CD4-positive, alpha-beta T cell treated with Interleukin-12 subunit alpha and Interleukin-12 subunit beta, for 1 hour (primary cell): ENCODE data around the gene CCDC71L.
"Not testable (repeated sequence)": the region's sequence is repeated elsewhere in the genome, so short reads cannot be mapped to it uniquely, and the experiment has no call there.

Experiments
- DNase-seq: peaks from one replicate; pipeline ENCODE4 v3.0.0-alpha.2; 2020

Gene CCDC71L

DNA sequence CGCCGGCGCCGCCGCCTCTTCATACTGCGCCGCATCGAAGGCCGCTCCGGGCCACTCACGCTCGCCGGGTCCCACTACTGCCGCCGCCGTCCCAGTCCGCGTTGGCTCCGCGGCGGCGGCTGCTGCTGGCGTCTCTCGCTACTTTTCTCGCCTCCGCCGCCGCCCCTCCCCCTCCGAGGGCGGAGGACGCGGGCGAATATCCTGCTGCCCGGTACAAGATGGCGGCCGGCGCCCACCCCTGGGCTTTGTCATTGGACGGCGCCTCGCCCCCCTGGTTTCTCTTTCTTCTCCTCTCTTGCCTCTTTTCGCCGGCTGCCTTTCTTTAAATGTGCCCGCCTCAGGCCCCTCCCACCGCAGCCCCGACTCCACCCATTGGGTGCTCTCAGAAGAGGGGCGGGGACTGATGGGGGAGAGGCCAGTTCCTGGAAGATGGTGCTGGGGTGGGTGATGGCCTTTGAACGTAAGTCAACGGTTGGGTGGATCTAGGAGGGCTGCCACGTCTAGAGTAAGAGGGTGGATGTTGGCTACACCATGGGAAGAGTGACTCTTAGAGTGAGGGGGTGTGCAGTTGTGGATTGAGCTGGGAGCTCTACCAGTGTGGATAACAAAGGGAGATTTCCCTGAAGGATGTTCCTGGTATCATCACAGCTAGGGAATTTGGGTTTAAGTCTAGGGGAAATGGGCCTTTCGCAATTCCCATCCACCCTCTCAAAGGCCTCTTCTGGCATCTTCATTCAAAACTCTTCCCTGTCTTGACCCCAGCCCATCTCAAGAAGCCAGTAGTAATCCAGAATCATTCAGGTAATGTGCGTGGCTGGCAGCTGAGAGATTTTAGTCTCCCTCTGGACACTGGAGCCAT is at the start of gene CCDC71L:
CCDC71L (minus strand) TSS at position 297 of the 859 bp plus-strand sequence; CDS start at position 35, 262 bp downstream.
- peak; percentile 95 for DNase-seq

DNA sequence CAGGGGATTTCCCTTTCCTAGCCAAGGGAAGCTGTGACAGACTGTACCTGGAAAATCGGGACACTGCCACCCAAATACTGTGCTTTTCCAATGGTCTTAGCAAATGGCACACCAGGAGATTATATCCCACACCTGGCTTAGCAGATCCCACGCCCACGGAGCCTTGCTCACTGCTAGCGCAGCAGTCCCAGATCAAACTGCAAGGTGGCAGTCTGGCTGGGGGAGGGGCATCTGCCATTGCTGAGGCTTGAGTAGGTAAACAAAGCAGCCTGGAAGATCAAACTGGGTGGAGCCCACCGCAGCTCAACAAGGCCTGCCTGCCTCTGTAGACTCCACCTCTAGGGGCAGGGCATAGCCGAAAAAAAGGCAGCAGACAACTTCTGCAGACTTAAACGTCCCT is 48.6 kb upstream of the CCDC71L start:
- not testable (repeated sequence) for DNase-seq

DNA sequence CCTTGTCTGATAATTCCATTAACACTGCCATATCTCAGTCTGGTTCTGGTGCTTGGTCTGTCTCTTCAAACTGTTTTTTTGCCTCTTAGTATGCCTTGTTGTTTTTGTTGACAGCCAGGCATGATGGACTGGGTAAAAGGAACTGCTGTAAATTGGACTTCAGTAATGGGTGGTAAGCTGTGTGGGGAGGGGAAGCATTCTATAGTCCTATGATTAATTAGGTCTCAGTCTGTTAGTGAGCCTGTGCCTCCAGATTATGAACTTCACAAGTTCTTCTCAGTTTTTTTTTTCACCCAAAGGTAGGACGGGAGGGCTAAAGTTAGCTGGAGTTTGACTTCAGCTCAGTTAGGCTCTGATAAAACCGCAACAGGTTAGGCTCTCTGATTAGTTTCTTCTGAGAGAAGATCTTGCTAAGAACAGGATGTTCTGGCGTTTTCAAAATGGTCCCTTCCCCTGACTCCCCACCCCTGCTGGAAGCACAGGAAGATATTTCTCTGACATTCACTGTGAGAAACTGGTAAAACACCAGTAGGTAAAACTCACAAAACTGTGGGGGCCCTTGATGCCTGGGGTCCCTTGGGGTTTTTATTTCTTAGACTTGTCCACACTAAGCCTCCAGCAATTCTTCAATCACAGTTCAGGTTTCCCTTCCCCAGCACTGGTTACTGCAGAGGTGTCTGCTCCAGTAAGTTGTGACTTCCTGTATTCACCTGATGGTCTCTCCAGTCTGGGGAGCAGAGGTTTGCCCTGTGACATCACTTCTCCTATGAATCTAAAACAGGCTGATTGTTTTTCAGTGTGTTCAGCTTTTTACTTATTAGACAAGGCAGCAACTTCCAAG is 43.3 kb upstream of the CCDC71L start:
- peak; percentile 28 for DNase-seq

DNA sequence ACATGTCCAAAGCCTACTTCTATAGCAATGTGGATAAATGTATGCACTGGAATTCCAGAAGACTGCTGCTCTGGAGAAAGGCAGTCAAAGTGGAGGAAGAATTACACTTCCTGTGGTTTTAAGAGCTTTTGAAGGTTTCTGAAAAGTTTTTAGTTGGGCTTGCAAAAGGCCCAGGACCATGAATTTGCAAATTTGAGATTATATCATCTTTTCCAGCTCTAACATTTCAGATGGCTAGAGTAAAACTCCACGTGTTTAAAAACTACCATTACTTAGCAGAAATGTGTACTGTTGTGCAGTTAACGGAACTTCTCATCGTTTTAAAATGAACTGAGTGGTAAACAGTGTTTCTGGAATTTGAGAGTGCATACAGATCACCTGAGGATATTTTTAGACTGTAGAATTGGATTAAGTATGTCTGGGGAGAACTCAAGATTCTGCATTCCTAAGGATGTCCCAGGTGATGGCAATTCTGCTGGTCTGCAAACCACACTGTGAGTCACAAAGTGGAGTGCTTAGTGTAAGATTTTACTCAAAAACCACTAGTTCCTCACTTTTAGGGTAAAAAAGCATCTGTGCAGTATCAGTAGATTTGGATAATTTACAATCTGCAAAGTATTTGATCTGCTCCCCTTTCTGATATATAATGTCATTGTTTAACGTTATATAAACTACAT is 32.9 kb upstream of the CCDC71L start:
- no peak for DNase-seq

DNA sequence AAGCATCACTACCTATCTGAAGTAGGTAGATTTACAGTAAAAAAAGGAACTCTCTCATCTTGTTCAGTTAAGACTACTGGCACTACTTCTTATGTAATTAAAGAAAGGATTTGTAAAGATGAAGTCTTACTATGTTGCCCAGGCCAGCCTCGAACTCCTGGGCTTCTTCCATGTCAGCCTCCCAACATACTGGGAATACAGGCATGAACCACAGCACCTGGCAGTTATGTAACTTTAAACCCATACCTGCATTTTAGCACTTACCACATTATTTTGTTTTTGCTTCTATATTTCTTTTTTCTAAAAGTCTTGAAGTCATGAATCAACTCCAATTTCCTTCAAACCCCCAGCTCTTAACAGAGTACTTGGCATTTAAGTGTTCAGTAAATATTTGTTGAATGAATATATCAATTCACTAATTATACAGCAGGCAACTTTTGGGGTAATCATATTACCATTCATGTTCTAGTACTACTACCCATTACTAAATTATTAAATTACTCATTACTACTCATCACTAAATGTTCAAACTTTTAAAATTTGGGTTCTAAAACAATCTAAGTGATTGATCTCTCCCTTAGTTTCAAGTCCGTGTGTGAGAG is 31.6 kb upstream of the CCDC71L start:
- DNase-seq, result no peak

DNA sequence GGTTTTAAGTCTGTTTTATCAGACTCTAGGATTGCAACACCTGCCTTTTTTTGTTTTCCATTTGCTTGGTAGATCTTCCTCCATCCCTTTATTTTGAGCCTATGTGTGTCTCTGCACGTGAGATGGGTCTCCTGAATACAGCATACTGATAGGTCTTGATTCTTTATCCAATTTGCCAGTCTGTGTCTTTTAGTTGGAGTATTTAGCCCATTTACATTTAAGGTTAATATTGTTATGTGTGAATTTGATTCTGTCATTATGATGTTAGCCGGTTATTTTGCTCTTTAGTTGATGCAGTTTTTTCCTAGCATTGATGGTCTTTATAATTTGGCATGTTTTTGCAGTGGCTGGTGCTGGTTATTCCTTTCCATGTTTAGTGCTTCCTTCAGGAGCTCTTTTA is 27.2 kb upstream of the CCDC71L start:
- not testable (repeated sequence) for DNase-seq

DNA sequence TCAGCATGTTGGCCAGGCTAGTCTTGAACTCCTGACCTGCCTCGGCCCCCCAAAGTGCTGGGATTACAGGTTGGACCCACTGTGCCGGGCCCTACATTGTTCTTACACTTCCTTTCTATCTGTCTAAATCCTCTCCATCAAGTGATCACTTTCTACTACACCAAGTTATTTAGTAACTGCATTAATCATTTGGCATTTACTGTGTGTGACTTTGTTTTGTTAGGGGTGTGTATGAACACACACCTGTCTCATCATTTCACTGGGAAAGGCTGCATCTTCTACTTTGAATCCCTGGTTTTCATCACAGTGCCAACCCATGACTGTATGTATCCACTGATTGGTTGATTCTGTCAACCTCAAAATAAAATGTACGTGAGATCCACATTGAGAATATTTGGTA is 23.0 kb upstream of the CCDC71L start:
- DNase-seq, result no peak

DNA sequence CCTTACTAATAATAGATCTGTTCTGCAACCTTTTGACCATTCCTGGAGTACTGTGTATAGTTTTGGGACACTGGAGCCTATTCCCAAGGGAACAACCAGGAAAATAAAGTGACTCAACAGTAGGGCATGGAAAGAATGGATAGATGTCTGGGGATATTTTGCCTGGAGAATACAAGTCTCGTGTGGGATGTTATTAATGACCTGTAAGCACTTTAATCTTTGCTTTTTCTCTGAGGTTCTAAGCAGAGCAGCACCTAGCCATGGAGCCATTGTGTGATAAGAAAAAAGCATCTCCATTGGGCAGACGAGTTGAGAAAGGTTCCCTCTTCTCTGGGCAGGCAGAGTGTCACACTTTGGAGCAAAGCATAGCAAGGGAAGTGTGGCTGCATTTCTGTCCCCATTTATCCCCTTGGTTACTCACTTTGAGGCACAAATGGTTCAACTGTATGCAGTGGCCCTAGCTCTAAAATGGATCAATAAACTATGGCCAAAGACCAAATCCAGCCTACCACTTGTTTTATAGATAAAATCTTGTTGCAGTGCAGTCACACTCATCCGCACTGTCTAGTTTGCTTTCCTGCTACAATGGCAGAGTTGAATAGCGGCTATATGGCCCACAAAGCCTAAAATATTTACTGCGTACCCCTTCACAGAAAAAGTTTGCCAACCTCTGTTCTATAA is 21.0 kb upstream of the CCDC71L start:
- no peak for DNase-seq

DNA sequence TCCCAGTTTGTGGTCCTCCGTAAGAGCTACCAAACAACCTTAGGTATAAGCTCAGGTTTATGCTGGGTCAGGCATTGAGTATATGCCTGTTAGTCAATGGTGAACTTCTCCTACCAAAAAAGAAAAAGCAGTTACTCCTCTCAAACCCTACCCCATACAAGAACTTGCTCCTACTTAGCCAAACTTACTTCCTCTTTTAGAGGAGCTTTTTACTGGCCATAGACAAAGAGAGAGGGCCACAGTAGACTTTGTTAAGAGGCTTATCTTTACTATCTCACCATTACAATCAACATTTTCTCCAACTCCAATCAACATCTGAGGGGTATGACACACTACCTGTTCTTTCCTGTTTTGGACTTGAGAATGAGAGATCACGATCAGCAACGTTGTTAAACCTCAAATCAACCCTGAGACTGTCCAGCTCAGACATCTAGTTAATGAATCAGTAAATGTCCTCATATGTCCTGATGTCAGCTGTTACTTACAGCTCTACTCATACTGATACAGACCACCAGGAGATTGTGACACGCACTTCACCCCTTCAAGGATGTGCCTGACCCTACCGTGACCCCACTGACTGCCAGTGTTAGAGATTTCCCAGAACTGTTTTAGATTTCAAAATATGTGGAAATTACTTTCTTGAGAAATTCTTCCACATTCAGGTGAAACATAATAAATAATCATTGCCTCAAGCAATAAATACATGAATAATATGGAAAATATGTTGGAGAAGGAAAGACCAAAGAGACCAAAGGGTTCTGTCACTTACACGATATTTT is 18.4 kb upstream of the CCDC71L start:
- no peak for DNase-seq

DNA sequence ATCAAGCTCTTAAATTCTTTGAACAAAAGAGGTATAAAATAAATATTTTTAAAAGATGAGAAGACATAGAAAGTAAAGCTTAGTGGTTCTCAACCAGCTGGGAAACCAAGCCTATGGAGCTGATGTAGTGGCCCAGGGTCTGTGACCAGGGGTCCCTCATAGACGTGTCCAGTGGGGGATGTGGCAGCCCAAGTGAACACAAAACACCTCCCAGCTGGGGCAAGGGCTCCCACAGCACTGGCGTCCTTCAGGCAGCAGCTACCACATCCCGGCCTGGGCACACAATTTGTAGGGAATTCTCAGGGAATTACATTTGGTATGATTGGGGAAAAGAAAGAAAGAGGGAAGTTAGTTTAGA is 17.8 kb upstream of the CCDC71L start:
- DNase-seq, result no peak

DNA sequence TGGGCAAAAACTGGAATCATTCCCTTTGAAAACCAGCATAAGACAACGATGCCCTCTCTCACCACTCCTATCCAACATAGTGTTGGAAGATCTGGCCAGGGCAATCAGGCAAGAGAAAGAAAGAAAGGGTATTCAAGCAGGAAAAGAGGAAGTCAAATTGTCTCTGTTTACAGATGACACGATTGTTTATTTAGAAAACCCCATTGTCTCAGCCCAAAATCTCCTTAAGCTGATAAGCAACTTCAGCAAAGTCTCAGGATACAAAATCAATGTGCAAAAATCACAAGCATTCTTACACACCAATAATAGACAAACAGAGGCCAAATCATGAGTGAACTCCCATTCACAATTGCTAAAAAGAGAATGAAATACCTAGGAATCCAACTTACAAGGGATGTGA is 15.5 kb upstream of the CCDC71L start:
- not testable (repeated sequence) for DNase-seq

DNA sequence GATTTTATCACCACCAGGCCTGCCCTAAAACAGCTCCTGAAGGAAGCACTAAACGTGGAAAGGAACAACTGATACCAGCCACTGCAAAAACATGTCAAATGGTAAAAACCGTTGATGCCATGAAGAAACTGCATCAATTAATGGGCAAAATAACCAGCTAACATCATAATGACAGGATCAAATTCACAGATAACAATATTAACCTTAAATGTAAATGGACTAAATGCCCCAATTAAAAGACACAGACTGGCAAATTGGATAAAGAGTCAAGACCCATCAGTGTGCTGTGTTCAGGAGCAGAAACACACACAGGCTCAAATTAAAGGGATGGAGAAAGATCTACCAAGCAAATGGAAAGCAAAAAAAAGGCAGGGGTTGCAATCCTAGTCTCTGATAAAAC is 12.7 kb upstream of the CCDC71L start:
- not testable (repeated sequence) for DNase-seq

DNA sequence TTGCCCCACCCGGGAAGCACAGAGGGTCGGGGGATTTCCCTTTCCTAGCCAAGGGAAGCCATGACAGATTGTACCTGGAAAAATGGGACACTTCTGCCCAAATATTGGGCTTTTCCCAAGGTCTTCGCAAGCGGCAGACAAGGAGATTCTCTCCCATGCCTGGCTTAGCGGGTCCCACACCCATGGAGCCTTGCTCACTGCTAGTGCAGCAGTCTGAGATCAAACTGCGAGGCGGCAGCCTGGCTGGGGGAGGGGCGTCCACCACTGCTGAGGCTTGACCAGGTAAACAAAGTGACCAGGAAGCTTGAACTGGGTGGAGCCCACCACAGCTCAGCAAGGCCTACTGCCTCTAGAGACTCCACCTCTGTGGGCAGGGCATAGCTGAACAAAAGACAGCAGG is 11.0 kb upstream of the CCDC71L start:
- not testable (repeated sequence) for DNase-seq

DNA sequence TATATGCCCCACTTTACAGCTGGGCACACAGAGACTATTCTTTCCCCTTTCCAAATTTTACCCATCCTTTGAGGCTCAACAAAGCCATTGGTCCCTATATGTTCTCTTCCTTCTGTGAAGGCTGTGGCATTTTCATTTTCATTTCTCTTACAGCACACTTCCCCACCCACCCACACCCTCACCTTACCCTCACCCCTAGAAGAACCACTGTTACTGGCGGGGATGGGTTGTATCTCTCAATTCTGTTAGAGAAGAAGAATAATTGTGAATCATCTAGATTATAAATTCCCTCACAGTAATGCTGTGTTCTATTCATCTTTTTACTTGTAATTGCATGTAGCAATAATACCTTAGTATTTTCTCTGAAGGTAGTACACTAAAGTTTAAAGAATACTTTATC is 10.2 kb upstream of the CCDC71L start:
- no peak for DNase-seq

DNA sequence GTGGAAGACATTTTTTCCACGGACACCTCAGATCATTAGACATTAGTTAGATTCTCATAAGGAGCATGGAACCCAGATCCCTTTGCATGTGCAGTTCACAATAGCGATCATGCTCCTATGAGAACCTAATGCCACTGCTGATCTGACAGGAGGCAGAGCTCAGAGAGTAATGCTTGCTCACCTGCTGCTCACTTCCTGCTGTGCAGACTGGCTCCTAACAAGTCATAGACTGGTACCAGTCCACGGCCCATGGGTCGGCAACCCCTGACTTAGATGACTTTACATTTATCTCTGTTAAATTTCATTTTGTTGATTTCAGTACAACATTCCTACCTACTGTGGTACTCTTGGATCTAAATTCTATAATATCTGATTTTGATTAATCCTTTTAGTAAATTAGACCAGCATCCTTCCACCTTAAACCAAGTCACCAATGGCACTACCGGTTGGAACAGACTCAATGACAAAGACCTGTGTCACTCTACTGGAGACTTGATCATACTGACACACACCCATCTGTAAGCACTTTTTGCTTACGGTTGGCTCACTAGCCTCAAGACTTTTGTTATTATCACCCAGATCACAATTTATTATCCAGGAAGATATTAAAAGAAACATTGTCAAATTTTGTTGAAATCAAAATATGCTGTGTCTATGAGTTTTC is 8.0 kb upstream of the CCDC71L start:
- DNase-seq, result no peak

DNA sequence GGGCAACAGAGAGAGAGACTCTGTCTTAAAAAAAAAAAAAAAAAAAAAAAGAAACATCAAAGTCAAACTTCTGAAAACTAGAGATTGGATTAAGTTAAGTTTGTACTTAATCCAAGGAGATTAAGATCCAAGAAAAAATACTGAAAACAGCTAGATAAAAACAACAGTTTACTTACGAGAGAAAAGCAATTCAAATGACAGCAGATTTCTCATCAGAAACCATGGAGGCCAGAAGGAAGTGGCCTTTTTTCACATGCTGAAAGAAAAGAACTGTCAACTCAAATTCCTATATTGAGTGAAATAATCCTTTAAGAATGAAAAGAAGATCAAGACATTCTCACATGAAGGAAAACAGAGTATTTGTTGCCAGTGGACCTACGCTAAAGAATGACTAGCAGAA is 5.4 kb upstream of the CCDC71L start:
- no peak for DNase-seq

DNA sequence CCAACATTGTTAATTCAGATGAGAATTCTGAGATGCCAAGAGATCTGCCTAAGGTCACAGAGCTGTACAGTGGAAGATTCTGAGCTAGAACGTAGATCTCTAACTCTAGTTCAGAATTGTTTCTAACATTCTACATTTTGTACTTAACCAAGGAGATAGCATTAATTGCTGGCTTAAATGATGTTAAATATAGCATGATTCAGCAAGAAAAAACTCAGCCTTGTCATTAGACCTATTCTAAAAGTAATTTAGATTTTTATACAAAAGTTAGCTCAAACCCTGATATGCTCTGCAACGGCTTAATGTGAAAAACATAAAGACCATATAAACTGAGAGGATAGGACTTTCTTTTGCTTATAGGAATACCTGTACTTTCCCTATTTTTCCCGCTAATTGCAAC is 3.4 kb upstream of the CCDC71L start:
- DNase-seq, result no peak

DNA sequence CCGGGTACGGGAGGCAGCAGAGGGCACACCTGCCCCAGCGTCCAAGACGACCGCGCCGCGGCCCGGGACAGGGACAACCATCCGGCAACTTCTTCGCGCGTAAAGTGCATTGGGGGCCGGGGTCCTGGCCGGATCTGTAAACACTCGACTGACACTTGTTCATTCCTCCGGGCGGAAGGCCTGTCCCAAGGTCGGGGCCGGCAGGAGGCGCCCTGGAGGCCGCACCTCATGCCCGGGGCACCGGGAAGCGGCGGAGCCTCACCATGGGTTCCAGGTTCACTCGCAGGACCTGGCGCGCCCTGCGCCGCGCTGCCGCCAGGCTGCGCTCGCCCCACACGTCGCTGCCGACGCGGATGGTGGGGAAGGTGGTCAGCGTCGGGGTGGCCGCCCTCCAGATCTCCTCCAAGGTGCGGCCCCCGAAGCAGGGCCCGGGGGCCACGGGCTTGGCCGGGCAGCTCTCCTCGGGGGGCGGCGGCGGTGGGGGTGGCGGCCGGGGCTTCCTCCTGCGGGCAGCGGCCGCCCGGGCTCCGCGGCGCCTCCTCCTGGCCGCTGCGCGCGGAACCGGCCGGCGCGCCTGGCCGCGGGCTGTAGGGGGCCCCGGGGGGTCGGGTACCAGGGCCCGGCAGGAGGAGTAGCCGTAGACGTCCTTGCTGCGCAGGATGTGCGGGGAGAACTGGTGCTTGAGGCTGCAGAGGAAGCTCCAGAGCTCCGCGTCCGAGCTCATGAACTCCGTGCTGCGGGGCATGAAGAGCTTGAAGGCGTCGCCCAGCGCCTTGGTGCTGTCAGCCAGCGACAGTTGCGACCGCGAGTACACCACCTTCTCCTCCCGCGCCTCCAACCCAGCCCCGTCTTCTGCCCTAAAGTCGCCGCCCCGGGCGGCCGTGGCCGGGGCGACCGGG is 746 bp downstream of the CCDC71L start:
- peak; percentile 82 for DNase-seq

DNA sequence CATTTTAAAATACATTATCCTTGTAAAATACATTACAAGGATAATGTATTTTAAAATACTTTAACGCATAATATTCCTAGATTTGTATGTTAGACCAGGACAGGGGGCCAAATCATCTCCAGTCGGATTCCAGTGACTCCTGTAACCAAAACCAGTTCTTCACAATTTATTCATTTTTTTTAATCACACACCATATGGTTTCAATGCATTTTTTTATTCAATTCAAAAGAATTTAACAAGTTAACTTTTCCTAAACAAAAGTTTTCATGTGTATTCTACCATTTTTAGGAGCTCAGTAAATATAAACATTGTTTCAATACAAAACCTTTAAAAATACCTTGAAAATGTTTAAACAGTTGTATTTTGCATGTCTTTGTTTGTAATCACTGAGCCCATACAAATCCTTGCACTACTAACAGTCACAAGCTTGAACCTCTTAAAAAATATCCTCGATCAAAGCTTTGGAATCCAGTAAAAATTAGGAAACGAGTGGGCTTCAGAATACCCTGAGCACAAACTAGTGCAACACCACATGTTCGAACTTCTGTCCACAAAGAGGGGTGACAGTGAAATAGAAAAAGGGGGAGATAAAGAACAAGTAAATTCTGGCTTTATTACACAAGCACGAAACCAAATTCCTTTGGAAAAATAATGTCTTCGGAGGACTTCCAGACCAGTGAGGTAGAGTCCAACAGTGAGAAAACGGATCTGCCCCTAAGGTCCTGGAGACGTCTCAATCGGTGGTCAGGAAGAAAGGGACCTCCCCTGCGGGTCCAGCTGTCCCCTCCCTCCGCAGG is 1.6 kb downstream of the CCDC71L start:
- DNase-seq, result no peak
